Limb (tissue), 2 donors: ENCODE results near the gene CDRT15.
"Not testable (repeated sequence)": the region's sequence is repeated elsewhere in the genome, so short reads cannot be mapped to it uniquely, and the experiment has no call there.

Experiments used
- DNase-seq, 2 donors: peaks; one replicate each; pipeline ENCODE4 v3.0.0-alpha.2; 2016; ENCODE audit errors: extremely low spot score in 2 of 2

The CDRT15 gene

GRCh38 chr17:14236762-14237161 is at the start of gene CDRT15:
Gene CDRT15 (minus strand): TSS chr17:14236862. CDS start chr17:14236833, 29 bp downstream.
- not testable (repeated sequence) for DNase-seq

- DNase-seq, result no peak
These were observed 46.1 kb upstream of the CDRT15 start for GRCh38 chr17:14282726-14283125.

GRCh38 chr17:14281530-14281929 is 44.9 kb upstream of the CDRT15 start:
- DNase-seq, result no peak

GRCh38 chr17:14276535-14277250 is 40.0 kb upstream of the CDRT15 start:
- no peak for DNase-seq

- no peak for DNase-seq
These were observed 33.8 kb upstream of the CDRT15 start for GRCh38 chr17:14270508-14270907.

- no peak for DNase-seq
These were observed 32.8 kb upstream of the CDRT15 start for GRCh38 chr17:14269473-14269872.

- no peak for DNase-seq
These were observed 31.6 kb upstream of the CDRT15 start for GRCh38 chr17:14268264-14268663.

GRCh38 chr17:14261406-14261805 is 24.7 kb upstream of the CDRT15 start:
- DNase-seq, result no peak

- no peak for DNase-seq
These were observed 9.0 kb upstream of the CDRT15 start for GRCh38 chr17:14245629-14246028.

GRCh38 chr17:14245002-14245401 is 8.3 kb upstream of the CDRT15 start:
- DNase-seq, result no peak

- DNase-seq, result not testable (repeated sequence)
These were observed 2.6 kb upstream of the CDRT15 start for GRCh38 chr17:14239271-14239670.

- not testable (repeated sequence) for DNase-seq
These were observed 630 bp downstream of the CDRT15 start for GRCh38 chr17:14236032-14236431.

- not testable (repeated sequence) for DNase-seq
These were observed 1.6 kb downstream of the CDRT15 start for GRCh38 chr17:14235047-14235446.

GRCh38 chr17:14231187-14231586 is 5.5 kb downstream of the CDRT15 start:
- DNase-seq, result not testable (repeated sequence)

GRCh38 chr17:14228903-14229302 is 7.8 kb downstream of the CDRT15 start:
- no peak for DNase-seq

- no peak for DNase-seq
These were observed 9.6 kb downstream of the CDRT15 start for GRCh38 chr17:14227052-14227451.

GRCh38 chr17:14225254-14225980 is 11.2 kb downstream of the CDRT15 start:
- DNase-seq, result no peak

GRCh38 chr17:14222611-14223010 is 14.1 kb downstream of the CDRT15 start:
- DNase-seq, result no peak

GRCh38 chr17:14214271-14214670 is 22.4 kb downstream of the CDRT15 start:
- no peak for DNase-seq

GRCh38 chr17:14212401-14212800 is 24.3 kb downstream of the CDRT15 start:
- DNase-seq, result no peak

GRCh38 chr17:14211801-14212200 is 24.9 kb downstream of the CDRT15 start:
- DNase-seq, result peak in 1 of 2 donors; percentile 39

- no peak for DNase-seq
These were observed 25.4 kb downstream of the CDRT15 start for GRCh38 chr17:14211246-14211645.

GRCh38 chr17:14209215-14209614 is 27.4 kb downstream of the CDRT15 start:
- no peak for DNase-seq
